ENCODE data around the gene GDF2. TPM values are rescaled to one million over a fixed set of nuclear protein-coding genes. Genes with fewer than 3 reads are reported as not detected.

Gene GDF2
- total RNA-seq, 1 experiment from 2014 or later, result not detected

GRCh38 chr10:47335906-47336305, 13.7 kb downstream of the GDF2 start:
- Histone ChIP-seq H3K9me3 (ENCODE audit: low read depth, low read length, poor library complexity, severe bottlenecking) (no peaks in the 10 kb centered on the region), H3K27me3 (replicated peaks; ENCODE audit: insufficient read depth, low read depth, low read length, poor library complexity) (no peaks in the 10 kb centered on the region), H3K36me3 (ENCODE audit: insufficient read depth, low read length, poor library complexity, severe bottlenecking) (no peaks in the 10 kb centered on the region), H3K4me1 (ENCODE audit: insufficient read depth, low read length, poor library complexity, severe bottlenecking) (no peaks in the 10 kb centered on the region), H3K4me3 (ENCODE audit: low read depth, low read length, poor library complexity, severe bottlenecking) (no peak overlapping the region), H3K27ac (ENCODE audit: low read depth, low read length, poor library complexity, severe bottlenecking) (no peak overlapping the region)
- intact Hi-C loops (cut with micrococcal nuclease; ENCODE audit: unreplicated experiment), result no loop called here
- no peak for DNase-seq (ENCODE audit: low spot score)
- TF ChIP-seq EZH2 (IDR thresholded peaks at IDR 0.05; ENCODE audit: borderline replicate concordance, low read depth, low read length, poor library complexity, severe bottlenecking) (no peak), CTCF (conservative IDR thresholded peaks at IDR 0.05; ENCODE audit: low read depth, low read length) (no peak)
- no TSS peak for BruUV-seq (replicated peaks)
- CTCF ChIA-PET, result no interaction called here
- POLR2A ChIA-PET (ENCODE audit: low non-redundant PET), result no interaction called here

- intact Hi-C loops (cut with micrococcal nuclease; ENCODE audit: unreplicated experiment), result no loop called here
- Histone ChIP-seq H3K27ac (ENCODE audit: low read depth, low read length, poor library complexity, severe bottlenecking) (no peak overlapping the region), H3K36me3 (ENCODE audit: insufficient read depth, low read length, poor library complexity, severe bottlenecking) (no peaks in the 10 kb centered on the region), H3K4me1 (ENCODE audit: insufficient read depth, low read length, poor library complexity, severe bottlenecking) (no peaks in the 10 kb centered on the region), H3K9me3 (ENCODE audit: low read depth, low read length, poor library complexity, severe bottlenecking) (no peaks in the 10 kb centered on the region), H3K4me3 (ENCODE audit: low read depth, low read length, poor library complexity, severe bottlenecking) (no peak overlapping the region), H3K27me3 (replicated peaks; ENCODE audit: insufficient read depth, low read depth, low read length, poor library complexity) (no peaks in the 10 kb centered on the region)
- POLR2A ChIA-PET (ENCODE audit: low non-redundant PET), result no interaction called here
- DNase-seq (ENCODE audit: low spot score), result no peak
- TF ChIP-seq EZH2 (IDR thresholded peaks at IDR 0.05; ENCODE audit: borderline replicate concordance, low read depth, low read length, poor library complexity, severe bottlenecking) (no peak), CTCF (conservative IDR thresholded peaks at IDR 0.05; ENCODE audit: low read depth, low read length) (no peak)
- CTCF ChIA-PET, result no interaction called here
- BruUV-seq (replicated peaks), result no TSS peak
Measured at GRCh38 chr10:47336387-47337134, 14.3 kb downstream of the GDF2 start.

- Histone ChIP-seq H3K4me1 (ENCODE audit: insufficient read depth, low read length, poor library complexity, severe bottlenecking) (no peaks in the 10 kb centered on the region), H3K27me3 (replicated peaks; ENCODE audit: insufficient read depth, low read depth, low read length, poor library complexity) (no peaks in the 10 kb centered on the region), H3K27ac (ENCODE audit: low read depth, low read length, poor library complexity, severe bottlenecking) (no peak overlapping the region), H3K4me3 (ENCODE audit: low read depth, low read length, poor library complexity, severe bottlenecking) (no peak overlapping the region), H3K36me3 (ENCODE audit: insufficient read depth, low read length, poor library complexity, severe bottlenecking) (no peaks in the 10 kb centered on the region), H3K9me3 (ENCODE audit: low read depth, low read length, poor library complexity, severe bottlenecking) (no peaks in the 10 kb centered on the region)
- ChIA-PET POLR2A (ENCODE audit: low non-redundant PET) (no interaction called here), CTCF (no interaction called here)
- intact Hi-C loops (cut with micrococcal nuclease; ENCODE audit: unreplicated experiment), result no loop called here
- TF ChIP-seq CTCF (conservative IDR thresholded peaks at IDR 0.05; ENCODE audit: low read depth, low read length) (no peak), EZH2 (IDR thresholded peaks at IDR 0.05; ENCODE audit: borderline replicate concordance, low read depth, low read length, poor library complexity, severe bottlenecking) (no peak)
- DNase-seq (ENCODE audit: low spot score), result no peak
- no TSS peak for BruUV-seq (replicated peaks)
Measured at GRCh38 chr10:47337310-47337709, 15.1 kb downstream of the GDF2 start.
